Mesothelial cell of epicardium (in vitro differentiated cells): ENCODE data around the gene RHBG. TPM values are rescaled to one million over a fixed set of nuclear protein-coding genes. Genes with fewer than 3 reads are reported as not detected.

Experiments
- DNase-seq, 2 experiments: peaks; one replicate each; pipeline ENCODE4 v3.0.0; 2021; ENCODE audit warnings: low spot score in 2 of 2; ENCODE audit not compliant: unreplicated experiment in 2 of 2
- H3K27ac Mint-ChIP-seq: 2 replicates; pipeline ENCODE4 v1.8.0; 2021; ENCODE audit warnings: mixed read lengths
- H3K27me3 Mint-ChIP-seq: 2 replicates; pipeline ENCODE4 v1.8.0; 2021; ENCODE audit warnings: low read depth, mixed read lengths
- H3K36me3 Mint-ChIP-seq: 2 replicates; pipeline ENCODE4 v1.8.0; 2021; ENCODE audit warnings: mixed read lengths
- H3K4me1 Mint-ChIP-seq: 2 replicates; pipeline ENCODE4 v1.8.0; 2021; ENCODE audit warnings: mixed read lengths
- H3K4me3 Mint-ChIP-seq: 2 replicates; pipeline ENCODE4 v1.8.0; 2021; ENCODE audit warnings: mild to moderate bottlenecking, moderate library complexity, mixed read lengths
- H3K9me3 Mint-ChIP-seq: 2 replicates; pipeline ENCODE4 v1.8.0; 2021; ENCODE audit warnings: mixed read lengths
- total RNA-seq: library from RNA; stranded (reverse); gene quantifications from 3 replicates; pipeline ENCODE4 v1.2.1, GENCODE V29; 2021
- TF ChIP-seq, protein P1 (sequence below): fragments of 200-600 bp; sonication (generic); IDR thresholded peaks from one replicate; pipeline ENCODE4 v1.5.0; 2021; ENCODE audit warnings: antibody characterized with exemption; ENCODE audit not compliant: unreplicated experiment

The RHBG gene
- total RNA-seq, 1 donor from 2014 or later = 0.92 TPM

DNA sequence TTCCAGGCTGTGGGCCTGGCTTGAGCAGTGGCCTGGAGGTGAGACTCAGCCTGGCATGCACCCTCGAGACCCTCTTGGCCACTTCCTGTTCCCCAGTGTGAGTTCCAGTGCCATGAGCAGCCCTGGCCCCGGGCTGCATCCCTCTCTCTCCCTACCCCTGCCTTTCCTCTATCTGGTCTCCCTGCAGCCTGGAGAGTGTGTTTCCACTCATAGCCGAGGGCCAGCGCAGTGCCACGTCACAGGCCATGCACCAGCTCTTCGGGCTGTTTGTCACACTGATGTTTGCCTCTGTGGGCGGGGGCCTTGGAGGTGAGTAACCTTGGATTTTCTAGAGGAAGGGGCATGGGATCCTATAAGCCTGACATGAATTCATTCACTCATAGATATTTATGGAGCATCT is 13.6 kb downstream of the RHBG start:
- no peak overlapping the region for H3K27ac Mint-ChIP-seq
- H3K4me3 Mint-ChIP-seq = no peak overlapping the region
- H3K9me3 Mint-ChIP-seq = no peaks in the 10 kb centered on the region
- TF ChIP-seq, protein P1, sequence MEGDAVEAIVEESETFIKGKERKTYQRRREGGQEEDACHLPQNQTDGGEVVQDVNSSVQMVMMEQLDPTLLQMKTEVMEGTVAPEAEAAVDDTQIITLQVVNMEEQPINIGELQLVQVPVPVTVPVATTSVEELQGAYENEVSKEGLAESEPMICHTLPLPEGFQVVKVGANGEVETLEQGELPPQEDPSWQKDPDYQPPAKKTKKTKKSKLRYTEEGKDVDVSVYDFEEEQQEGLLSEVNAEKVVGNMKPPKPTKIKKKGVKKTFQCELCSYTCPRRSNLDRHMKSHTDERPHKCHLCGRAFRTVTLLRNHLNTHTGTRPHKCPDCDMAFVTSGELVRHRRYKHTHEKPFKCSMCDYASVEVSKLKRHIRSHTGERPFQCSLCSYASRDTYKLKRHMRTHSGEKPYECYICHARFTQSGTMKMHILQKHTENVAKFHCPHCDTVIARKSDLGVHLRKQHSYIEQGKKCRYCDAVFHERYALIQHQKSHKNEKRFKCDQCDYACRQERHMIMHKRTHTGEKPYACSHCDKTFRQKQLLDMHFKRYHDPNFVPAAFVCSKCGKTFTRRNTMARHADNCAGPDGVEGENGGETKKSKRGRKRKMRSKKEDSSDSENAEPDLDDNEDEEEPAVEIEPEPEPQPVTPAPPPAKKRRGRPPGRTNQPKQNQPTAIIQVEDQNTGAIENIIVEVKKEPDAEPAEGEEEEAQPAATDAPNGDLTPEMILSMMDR = no peak
- H3K27me3 Mint-ChIP-seq = peaks cover 20% of the 10 kb centered on the region
- peaks cover 2% of the 10 kb centered on the region for H3K4me1 Mint-ChIP-seq
- H3K36me3 Mint-ChIP-seq = no peaks in the 10 kb centered on the region
- no peak for DNase-seq

DNA sequence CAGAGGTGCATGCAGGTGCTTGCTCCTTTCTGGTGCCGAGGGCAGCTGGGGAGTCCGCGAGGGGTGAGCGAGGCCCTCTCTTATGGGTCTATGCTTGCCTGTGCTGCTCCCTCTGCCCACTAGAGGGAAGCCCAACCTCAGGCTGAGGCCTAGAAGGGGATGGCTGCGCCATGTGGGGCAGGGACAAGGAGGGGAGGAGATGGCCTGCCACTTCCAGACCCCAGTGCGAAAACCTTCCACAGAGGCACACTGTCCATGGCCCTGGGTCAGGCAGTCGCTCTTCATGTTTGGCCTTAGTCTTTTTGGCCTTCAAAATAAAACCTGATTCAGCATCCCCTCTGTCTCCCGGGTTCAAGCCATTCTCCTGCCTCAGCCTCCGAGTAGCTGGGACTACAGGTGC is 14.0 kb downstream of the RHBG start:
- no peak overlapping the region for H3K27ac Mint-ChIP-seq
- H3K27me3 Mint-ChIP-seq = peaks cover 25% of the 10 kb centered on the region
- TF ChIP-seq, protein P1 = peak; percentile 78
- no peaks in the 10 kb centered on the region for H3K9me3 Mint-ChIP-seq
- no peak overlapping the region for H3K4me3 Mint-ChIP-seq
- no peaks in the 10 kb centered on the region for H3K36me3 Mint-ChIP-seq
- DNase-seq = peak; percentile 47 to 65
- peaks cover 2% of the 10 kb centered on the region for H3K4me1 Mint-ChIP-seq

DNA sequence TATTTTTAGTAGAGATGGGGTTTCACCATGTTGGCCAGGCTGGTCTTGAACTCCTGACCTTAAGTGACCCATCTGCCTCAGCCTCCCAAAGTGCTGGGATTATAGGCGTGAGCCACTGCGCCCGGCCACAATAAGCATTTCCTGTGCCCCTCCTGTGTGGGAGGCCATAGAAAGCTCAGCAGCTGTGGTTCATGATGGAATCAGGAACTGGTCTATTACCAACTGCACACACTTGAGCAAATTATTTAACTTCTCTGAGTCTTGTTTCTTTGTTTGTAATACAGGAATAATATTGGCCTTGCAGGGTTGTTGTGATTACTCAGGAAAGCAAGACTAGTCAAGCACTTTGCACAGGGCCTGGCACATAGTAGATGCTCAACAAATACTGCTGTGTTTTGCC is 15.0 kb downstream of the RHBG start:
- Mint-ChIP-seq H3K9me3 (no peaks in the 10 kb centered on the region), H3K27ac (no peak overlapping the region), H3K4me3 (no peak overlapping the region), H3K27me3 (peaks cover 33% of the 10 kb centered on the region), H3K4me1 (peaks cover 2% of the 10 kb centered on the region), H3K36me3 (no peaks in the 10 kb centered on the region)
- TF ChIP-seq, protein P1 = no peak
- no peak for DNase-seq

DNA sequence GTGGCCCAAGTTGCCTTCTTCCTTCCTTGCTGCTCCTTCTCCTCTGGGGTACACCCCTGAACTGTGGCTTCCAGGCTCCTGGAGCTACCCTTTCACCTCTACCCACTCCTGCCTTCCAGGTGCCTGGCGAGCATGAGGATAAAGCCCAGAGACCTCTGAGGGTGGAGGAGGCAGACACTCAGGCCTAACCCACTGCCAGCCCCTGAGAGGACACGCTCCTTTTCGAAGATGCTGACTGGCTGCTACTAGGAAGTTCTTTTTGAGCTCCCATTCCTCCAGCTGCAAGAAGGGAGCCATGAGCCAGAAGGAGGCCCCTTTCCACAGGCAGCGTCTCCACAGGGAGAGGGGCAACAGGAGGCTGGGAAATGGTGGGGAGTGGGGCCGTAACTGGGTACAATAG is 15.6 kb downstream of the RHBG start:
- Mint-ChIP-seq H3K36me3 (no peaks in the 10 kb centered on the region), H3K27ac (no peak overlapping the region), H3K9me3 (no peaks in the 10 kb centered on the region), H3K4me3 (no peak overlapping the region), H3K27me3 (peaks cover 39% of the 10 kb centered on the region), H3K4me1 (peaks cover 2% of the 10 kb centered on the region)
- DNase-seq = no peak
- TF ChIP-seq, protein P1 = no peak

DNA sequence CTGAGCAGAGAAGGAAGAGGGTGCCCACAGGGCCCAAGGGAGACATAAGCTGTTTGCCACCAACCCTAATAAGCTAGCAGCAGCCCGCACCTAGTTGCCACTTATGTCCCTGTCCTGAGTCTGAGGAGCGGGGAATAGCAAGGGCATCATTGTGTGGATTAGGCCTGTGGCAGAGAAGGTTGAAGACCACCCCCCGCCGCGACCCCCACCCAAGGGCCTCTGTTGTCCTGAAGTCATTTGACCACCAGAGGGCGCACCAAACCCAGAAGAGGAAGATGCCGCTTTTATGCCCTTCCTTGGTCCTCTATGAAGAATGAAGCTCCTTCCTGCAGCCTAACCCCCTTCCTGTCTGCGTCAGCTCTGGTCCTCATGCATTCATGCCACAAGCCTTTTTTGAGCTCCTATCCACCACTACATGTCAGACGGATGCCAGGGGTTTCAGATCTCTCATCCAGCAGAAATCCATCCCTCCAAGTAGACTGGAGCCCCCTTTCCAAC is 16.6 kb downstream of the RHBG start:
- TF ChIP-seq, protein P1 = peak; percentile 93
- Mint-ChIP-seq H3K27me3 (peaks cover 49% of the 10 kb centered on the region), H3K4me3 (no peak overlapping the region)

More for the DNA sequence above, 16.6 kb downstream of the RHBG start:
- no peak overlapping the region for H3K27ac Mint-ChIP-seq
- peak in 1 of 2 experiments; percentile 85 for DNase-seq
- H3K4me1 Mint-ChIP-seq = peaks cover 5% of the 10 kb centered on the region
- no peaks in the 10 kb centered on the region for H3K36me3 Mint-ChIP-seq
- H3K9me3 Mint-ChIP-seq = no peaks in the 10 kb centered on the region
